SJSA1 (cell line): ENCODE measurements around the gene MYO10. TPM values are rescaled to one million over a fixed set of nuclear protein-coding genes. Genes with fewer than 3 reads are reported as not detected.
A peak's percentile ranks its signal among the peaks of the same experiment; 100 is the strongest.

Experiments
- DNase-seq, 2 experiments: peaks; one replicate each; pipeline ENCODE4 v3.0.0-alpha.2; 2015 to 2020; ENCODE audit warnings: low spot score in 2 of 2, low read depth in 1 of 2
- H3K27ac ChIP-seq: fragments of 250-450 bp; sonication (Bioruptor Pico); 2 replicates; pipeline ENCODE4 v1.5.1; 2020; ENCODE audit warnings: mild to moderate bottlenecking, moderate library complexity
- H3K27me3 ChIP-seq: fragments of 250-450 bp; sonication (Bioruptor Pico); replicated peaks from 2 replicates; pipeline ENCODE4 v1.5.1; 2020; ENCODE audit warnings: mild to moderate bottlenecking, moderate library complexity
- H3K36me3 ChIP-seq: fragments of 250-450 bp; sonication (Bioruptor Pico); 2 replicates; pipeline ENCODE4 v1.5.1; 2020; ENCODE audit warnings: mild to moderate bottlenecking
- H3K4me1 ChIP-seq: fragments of 250-450 bp; sonication (Bioruptor Pico); replicated peaks from 2 replicates; pipeline ENCODE4 v1.6.1; 2021; ENCODE audit warnings: mild to moderate bottlenecking
- H3K4me3 ChIP-seq: fragments of 250-450 bp; sonication (Bioruptor Pico); 2 replicates; pipeline ENCODE4 v1.5.1; 2020; ENCODE audit warnings: mild to moderate bottlenecking
- H3K9me3 ChIP-seq: fragments of 250-450 bp; sonication (Bioruptor Pico); replicated peaks from 2 replicates; pipeline ENCODE4 v1.5.1; 2020; ENCODE audit warnings: mild to moderate bottlenecking
- total RNA-seq: library from RNA; depleted of rRNA; stranded (reverse); fragments of >200 nt; shearing (Covaris generic); gene quantifications from 2 replicates; pipeline ENCODE4 v1.2.3, GENCODE V29; 2014

Gene MYO10
- total RNA-seq, 1 experiment from 2014 or later: 54.3 TPM

GRCh38 chr5:16810208-16810854, 125.8 kb downstream of the MYO10 start:
- peaks cover 20% of the 10 kb centered on the region for H3K4me1 ChIP-seq
- H3K27me3 ChIP-seq: no peaks in the 10 kb centered on the region
- no peak for DNase-seq
- H3K36me3 ChIP-seq: peaks cover 10% of the 10 kb centered on the region; the same call in 1 of the 2 replicates
- H3K9me3 ChIP-seq: no peaks in the 10 kb centered on the region
- H3K27ac ChIP-seq: peak overlapping the region; percentile 4; the same call in 1 of the 2 replicates
- no peak overlapping the region for H3K4me3 ChIP-seq

DNA sequence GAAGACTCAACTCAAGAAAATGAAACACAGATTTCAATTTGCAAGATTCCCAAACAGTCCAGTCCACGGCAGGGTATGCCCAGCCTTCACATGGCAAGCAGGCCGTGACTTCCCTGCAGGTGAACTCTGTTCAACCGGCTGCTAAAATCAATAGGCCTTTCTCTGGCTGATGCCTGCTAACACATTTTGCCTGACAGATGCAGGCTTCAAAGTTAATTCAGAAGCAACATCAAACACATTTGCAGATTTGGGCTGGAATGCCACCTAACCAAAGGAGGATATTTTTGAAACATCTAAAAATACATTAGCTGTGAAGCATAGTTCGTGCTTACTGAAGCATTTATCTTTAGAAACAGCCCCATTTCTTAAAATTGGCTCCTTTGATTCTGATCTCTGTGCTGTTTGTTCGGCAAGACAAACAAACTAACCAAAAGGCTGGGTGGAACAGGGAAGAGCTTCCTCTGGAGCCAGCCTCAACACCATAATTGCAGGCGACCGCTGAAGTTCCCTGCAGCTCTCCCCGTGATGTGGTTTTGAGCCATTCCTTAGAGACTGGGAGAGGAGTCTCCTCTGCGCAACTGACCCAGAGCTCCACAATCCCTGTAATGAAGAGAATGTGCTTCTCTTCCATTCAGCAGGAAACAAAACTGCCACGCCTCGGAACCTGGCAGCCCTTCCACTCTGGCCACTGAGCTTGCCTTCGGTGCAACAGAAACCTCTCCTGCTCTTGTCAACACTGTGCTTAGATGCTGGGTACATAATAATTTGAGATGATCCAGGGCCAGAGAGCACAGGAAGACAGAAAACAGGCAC, 126.5 kb downstream of the MYO10 start:
- no peaks in the 10 kb centered on the region for H3K9me3 ChIP-seq
- no peak overlapping the region for H3K4me3 ChIP-seq
- peak overlapping the region; percentile 4; the same call in 1 of the 2 replicates for H3K27ac ChIP-seq
- peaks cover 7% of the 10 kb centered on the region; the same call in 1 of the 2 replicates for H3K36me3 ChIP-seq
- peak; percentile 81 to 88 for DNase-seq
- H3K4me1 ChIP-seq: peaks cover 19% of the 10 kb centered on the region
- H3K27me3 ChIP-seq: no peaks in the 10 kb centered on the region

DNA sequence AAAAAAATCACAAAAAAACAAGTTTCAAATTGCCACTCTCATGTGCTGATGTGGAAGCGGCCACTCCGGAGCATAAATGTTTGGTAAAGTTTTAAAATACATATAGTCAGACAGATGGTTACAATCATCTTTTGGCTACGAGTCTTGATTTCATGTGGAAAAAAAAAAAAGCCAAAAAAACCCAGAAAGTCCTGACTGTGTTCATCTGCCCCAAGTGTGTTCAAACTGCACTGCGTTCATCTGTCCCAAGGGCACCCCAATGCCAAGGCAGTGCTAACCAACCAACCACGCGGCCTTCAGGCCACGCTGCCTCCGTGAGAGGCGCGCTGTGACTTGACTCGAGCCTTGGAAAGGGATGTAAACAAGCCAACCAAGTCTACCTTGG, 127.1 kb downstream of the MYO10 start:
- no peaks in the 10 kb centered on the region for H3K27me3 ChIP-seq
- H3K27ac ChIP-seq: no peak overlapping the region
- H3K4me3 ChIP-seq: no peak overlapping the region
- DNase-seq: no peak
- H3K9me3 ChIP-seq: no peaks in the 10 kb centered on the region
- H3K4me1 ChIP-seq: peaks cover 19% of the 10 kb centered on the region
- peaks cover 5% of the 10 kb centered on the region; the same call in 1 of the 2 replicates for H3K36me3 ChIP-seq

DNA sequence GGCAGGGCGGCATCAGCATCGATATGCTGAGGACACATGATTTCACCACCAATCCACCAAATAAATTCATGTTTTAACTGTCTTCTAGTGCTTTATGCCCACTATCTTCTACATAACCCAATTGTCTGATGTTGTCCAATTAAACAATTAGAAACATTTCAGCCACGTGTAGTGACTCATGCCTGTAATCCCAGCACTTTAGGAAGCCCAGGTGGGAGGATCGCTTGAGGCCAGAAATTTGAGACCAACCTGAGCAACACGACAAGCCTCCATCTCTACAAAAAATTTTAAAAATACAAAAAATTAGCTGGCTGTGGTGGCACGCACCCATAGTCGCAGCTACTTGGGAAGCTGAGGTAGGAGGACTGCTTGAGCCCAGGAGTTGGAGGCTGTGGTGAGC, 128.1 kb downstream of the MYO10 start:
- no peak overlapping the region for H3K27ac ChIP-seq
- no peak for DNase-seq

GRCh38 chr5:16807547-16807864, 128.6 kb downstream of the MYO10 start:
- no peak for DNase-seq
- no peak overlapping the region for H3K4me3 ChIP-seq
- H3K4me1 ChIP-seq: peaks cover 19% of the 10 kb centered on the region
- peaks cover 5% of the 10 kb centered on the region; the same call in 1 of the 2 replicates for H3K36me3 ChIP-seq
- H3K9me3 ChIP-seq: no peaks in the 10 kb centered on the region
- no peak overlapping the region for H3K27ac ChIP-seq
- H3K27me3 ChIP-seq: no peaks in the 10 kb centered on the region

More for the DNA sequence above, 128.1 kb downstream of the MYO10 start:
- no peaks in the 10 kb centered on the region for H3K9me3 ChIP-seq
- peaks cover 19% of the 10 kb centered on the region for H3K4me1 ChIP-seq
- peaks cover 5% of the 10 kb centered on the region; the same call in 1 of the 2 replicates for H3K36me3 ChIP-seq
- no peak overlapping the region for H3K4me3 ChIP-seq
- no peaks in the 10 kb centered on the region for H3K27me3 ChIP-seq

GRCh38 chr5:16806711-16807546, 129.2 kb downstream of the MYO10 start:
- H3K27ac ChIP-seq: no peak overlapping the region
- H3K4me3 ChIP-seq: no peak overlapping the region
- H3K27me3 ChIP-seq: no peaks in the 10 kb centered on the region
- H3K36me3 ChIP-seq: no peaks in the 10 kb centered on the region; the same call in 1 of the 2 replicates
- no peaks in the 10 kb centered on the region for H3K9me3 ChIP-seq
- peaks cover 19% of the 10 kb centered on the region for H3K4me1 ChIP-seq
- no peak for DNase-seq

DNA sequence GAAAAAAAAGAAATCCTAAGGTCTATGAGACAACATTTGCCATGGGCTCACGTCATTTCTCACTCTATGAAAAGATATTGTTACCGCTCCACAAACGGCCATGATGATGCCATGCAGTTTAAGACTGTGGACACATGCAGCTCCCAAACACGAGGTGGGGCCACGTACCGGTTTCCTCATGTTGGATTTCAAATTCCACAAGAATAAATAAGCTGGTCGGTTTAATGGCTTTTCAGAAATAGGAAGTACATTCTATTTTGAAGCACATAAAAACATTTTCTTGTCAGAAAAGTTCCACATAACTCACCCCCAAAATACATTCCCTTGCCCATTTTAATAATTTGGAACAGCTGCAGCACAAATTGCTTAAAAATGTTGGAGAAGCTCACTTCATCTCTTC, 130.6 kb downstream of the MYO10 start:
- H3K9me3 ChIP-seq: no peaks in the 10 kb centered on the region
- peaks cover 17% of the 10 kb centered on the region for H3K4me1 ChIP-seq
- H3K4me3 ChIP-seq: no peak overlapping the region
- H3K27ac ChIP-seq: no peak overlapping the region
- H3K27me3 ChIP-seq: no peaks in the 10 kb centered on the region
- H3K36me3 ChIP-seq: no peaks in the 10 kb centered on the region
- DNase-seq: no peak

DNA sequence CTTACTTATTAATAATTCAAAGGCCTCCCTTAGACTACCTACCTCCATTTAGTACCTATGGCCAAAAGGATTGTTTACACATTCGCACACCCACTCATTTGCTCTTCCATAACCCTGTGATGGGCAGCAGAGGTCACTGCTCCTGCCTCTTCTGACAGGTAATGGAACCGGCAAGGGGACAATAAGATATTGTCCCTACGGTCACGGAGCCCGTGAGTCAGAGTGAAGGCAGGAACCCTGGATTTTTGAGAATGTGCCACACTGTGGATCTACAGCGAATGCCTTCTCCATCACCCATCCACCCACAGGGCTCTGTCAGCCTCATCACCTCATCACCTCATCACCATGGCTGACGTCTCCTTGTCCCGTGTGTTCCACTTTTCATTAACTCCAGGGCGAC, 132.3 kb downstream of the MYO10 start:
- Histone ChIP-seq H3K36me3 (no peaks in the 10 kb centered on the region), H3K4me1 (0 out of 2 replicates have a peak, but pooled peaks cover 3% of the 10 kb centered on the region), H3K27me3 (no peaks in the 10 kb centered on the region), H3K27ac (no peak overlapping the region), H3K9me3 (no peaks in the 10 kb centered on the region), H3K4me3 (no peak overlapping the region)
- no peak for DNase-seq

- Histone ChIP-seq H3K27me3 (no peaks in the 10 kb centered on the region), H3K4me1 (no peaks in the 10 kb centered on the region)
- DNase-seq: no peak
Observed at GRCh38 chr5:16800477-16800876, 135.6 kb downstream of the MYO10 start.

GRCh38 chr5:16799796-16800195, 136.3 kb downstream of the MYO10 start:
- H3K9me3 ChIP-seq: no peaks in the 10 kb centered on the region
- H3K4me1 ChIP-seq: no peaks in the 10 kb centered on the region
- H3K4me3 ChIP-seq: no peak overlapping the region
- no peaks in the 10 kb centered on the region for H3K27me3 ChIP-seq
- no peak overlapping the region for H3K27ac ChIP-seq
- H3K36me3 ChIP-seq: no peaks in the 10 kb centered on the region
- DNase-seq: no peak

More at GRCh38 chr5:16800477-16800876, 135.6 kb downstream of the MYO10 start:
- H3K27ac ChIP-seq: no peak overlapping the region
- no peak overlapping the region for H3K4me3 ChIP-seq
- no peaks in the 10 kb centered on the region for H3K9me3 ChIP-seq
- H3K36me3 ChIP-seq: no peaks in the 10 kb centered on the region

- DNase-seq: no peak
Observed at GRCh38 chr5:16797951-16798350, 138.1 kb downstream of the MYO10 start.

GRCh38 chr5:16794269-16794913, 141.7 kb downstream of the MYO10 start:
- Histone ChIP-seq H3K27me3 (no peaks in the 10 kb centered on the region), H3K4me1 (0 out of 2 replicates have a peak, but pooled peaks cover 3% of the 10 kb centered on the region), H3K4me3 (no peak overlapping the region), H3K36me3 (peaks cover 12% of the 10 kb centered on the region), H3K9me3 (no peaks in the 10 kb centered on the region), H3K27ac (no peak overlapping the region)
- DNase-seq: no peak

More at GRCh38 chr5:16797951-16798350, 138.1 kb downstream of the MYO10 start:
- Histone ChIP-seq H3K27me3 (no peaks in the 10 kb centered on the region), H3K4me3 (no peak overlapping the region), H3K36me3 (peaks cover 4% of the 10 kb centered on the region; the same call in 1 of the 2 replicates), H3K4me1 (no peaks in the 10 kb centered on the region), H3K27ac (no peak overlapping the region), H3K9me3 (no peaks in the 10 kb centered on the region)

- Histone ChIP-seq H3K27ac (no peak overlapping the region), H3K4me3 (no peak overlapping the region), H3K9me3 (no peaks in the 10 kb centered on the region), H3K27me3 (no peaks in the 10 kb centered on the region), H3K36me3 (peaks cover 23% of the 10 kb centered on the region), H3K4me1 (0 out of 2 replicates have a peak, but pooled peaks cover 3% of the 10 kb centered on the region)
- no peak for DNase-seq
Observed at GRCh38 chr5:16792598-16793275, 143.4 kb downstream of the MYO10 start.
